Measurements from ENCODE around the gene ARMC8.

ARMC8 gene

DNA sequence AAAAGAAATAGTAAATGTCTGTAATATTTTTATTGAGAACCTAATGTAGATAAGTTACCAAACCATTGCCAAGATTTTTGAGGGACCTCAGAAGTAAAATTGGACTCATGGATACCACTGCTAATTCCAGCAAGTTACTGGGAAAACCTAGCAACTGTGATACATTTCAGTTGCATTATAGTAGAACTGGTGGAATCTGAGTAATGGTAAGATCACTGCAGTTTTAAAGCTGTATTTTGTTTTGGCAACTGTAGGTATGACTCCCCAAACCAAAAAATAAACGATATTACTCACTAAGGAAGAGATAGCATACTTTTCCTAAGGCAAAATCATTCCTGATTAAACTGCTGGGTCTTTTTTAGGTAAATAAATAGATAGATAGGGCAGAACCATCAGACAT lies 54.0 kb downstream of the ARMC8 start:
- no peak overlapping the region for H3K4me3 ChIP-seq (ENCODE audit: low read depth in 1 of 2, low read length in 2 of 2)
- no peak overlapping the region for H3K27ac ChIP-seq (ENCODE audit: low read depth, low read length)
- no peaks in the 10 kb centered on the region for H3K9me3 ChIP-seq (ENCODE audit: control insufficient read depth in 1 of 2, low read length in 2 of 2)
- H3K27me3 ChIP-seq (ENCODE audit: control insufficient read depth in 1 of 2, insufficient read depth in 2 of 2, low read length in 2 of 2), result no peaks in the 10 kb centered on the region
- H3K36me3 ChIP-seq (ENCODE audit: control insufficient read depth in 1 of 2, insufficient read depth in 2 of 2, low read length in 2 of 2), result peaks cover 11 to 59% of the 10 kb centered on the region in 2 donors
- H3K4me1 ChIP-seq (ENCODE audit: control insufficient read depth in 1 of 2, insufficient read depth in 2 of 2, low read length in 2 of 2), result no peaks in the 10 kb centered on the region
- H3K9ac ChIP-seq (ENCODE audit: low read depth in 1 of 2, low read length in 2 of 2), result no peak overlapping the region

DNA sequence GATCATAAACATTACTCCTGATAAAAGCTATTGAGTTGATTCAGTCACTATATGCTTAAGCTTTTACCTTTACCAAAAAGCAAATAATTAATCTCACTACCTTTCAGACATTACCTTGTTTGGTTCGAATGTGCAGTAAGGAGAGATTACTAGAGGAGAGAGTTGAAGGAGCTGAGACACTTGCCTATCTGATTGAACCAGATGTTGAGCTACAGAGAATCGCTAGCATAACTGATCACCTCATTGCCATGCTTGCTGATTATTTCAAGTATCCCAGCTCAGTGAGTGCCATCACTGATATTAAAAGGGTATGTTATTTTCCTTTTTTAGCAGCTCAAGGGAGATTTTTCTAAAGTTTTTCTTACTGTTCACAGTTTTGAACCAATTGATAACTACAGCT lies 54.6 kb downstream of the ARMC8 start:
- Histone ChIP-seq H3K9ac (ENCODE audit: low read depth in 1 of 2, low read length in 2 of 2) (no peak overlapping the region), H3K27me3 (ENCODE audit: control insufficient read depth in 1 of 2, insufficient read depth in 2 of 2, low read length in 2 of 2) (no peaks in the 10 kb centered on the region), H3K36me3 (ENCODE audit: control insufficient read depth in 1 of 2, insufficient read depth in 2 of 2, low read length in 2 of 2) (peaks cover 8 to 56% of the 10 kb centered on the region in 2 donors), H3K4me3 (ENCODE audit: low read depth in 1 of 2, low read length in 2 of 2) (no peak overlapping the region), H3K9me3 (ENCODE audit: control insufficient read depth in 1 of 2, low read length in 2 of 2) (no peaks in the 10 kb centered on the region), H3K27ac (ENCODE audit: low read depth, low read length) (no peak overlapping the region), H3K4me1 (ENCODE audit: control insufficient read depth in 1 of 2, insufficient read depth in 2 of 2, low read length in 2 of 2) (no peaks in the 10 kb centered on the region)

DNA sequence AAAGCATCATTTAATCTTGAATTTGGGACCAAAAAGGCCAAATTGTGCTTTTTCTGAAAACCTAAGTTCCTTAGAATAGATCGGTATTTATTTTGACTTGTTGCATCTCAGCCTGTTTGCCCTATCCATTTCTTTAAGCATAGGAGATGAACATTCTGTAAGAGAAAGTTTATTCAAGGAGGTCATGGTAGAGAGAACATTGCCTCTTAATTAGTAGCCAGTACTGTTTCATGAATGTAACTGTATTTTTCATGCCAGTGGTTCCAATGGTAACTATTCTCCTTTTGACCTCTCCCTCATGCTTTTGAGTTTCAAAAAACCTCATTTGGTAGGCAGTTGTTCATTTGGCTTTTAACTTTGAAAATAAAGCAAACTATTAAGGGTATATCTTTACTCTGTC lies 55.4 kb downstream of the ARMC8 start:
- Histone ChIP-seq H3K27ac (ENCODE audit: low read depth, low read length) (no peak overlapping the region), H3K9ac (ENCODE audit: low read depth in 1 of 2, low read length in 2 of 2) (no peak overlapping the region), H3K4me3 (ENCODE audit: low read depth in 1 of 2, low read length in 2 of 2) (no peak overlapping the region), H3K4me1 (ENCODE audit: control insufficient read depth in 1 of 2, insufficient read depth in 2 of 2, low read length in 2 of 2) (no peaks in the 10 kb centered on the region), H3K27me3 (ENCODE audit: control insufficient read depth in 1 of 2, insufficient read depth in 2 of 2, low read length in 2 of 2) (no peaks in the 10 kb centered on the region), H3K9me3 (ENCODE audit: control insufficient read depth in 1 of 2, low read length in 2 of 2) (no peaks in the 10 kb centered on the region), H3K36me3 (ENCODE audit: control insufficient read depth in 1 of 2, insufficient read depth in 2 of 2, low read length in 2 of 2) (peaks cover 8 to 53% of the 10 kb centered on the region in 2 donors)

DNA sequence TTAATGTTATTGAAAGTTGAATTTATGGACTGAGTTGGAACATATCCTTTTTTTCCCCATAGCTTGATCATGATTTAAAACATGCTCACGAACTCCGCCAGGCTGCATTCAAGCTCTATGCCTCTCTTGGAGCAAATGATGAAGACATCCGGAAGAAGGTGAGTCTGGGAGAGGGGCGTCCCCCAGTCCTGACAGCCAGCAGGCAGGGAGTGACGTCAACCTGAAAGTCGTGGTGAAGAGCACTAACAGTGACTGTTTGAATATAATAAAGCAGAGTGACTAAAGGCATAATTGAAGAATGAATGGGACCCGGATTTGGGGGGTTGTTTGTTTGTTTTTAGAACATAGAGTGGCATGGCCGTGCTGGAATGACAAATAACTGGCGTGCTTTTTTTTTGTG lies 57.9 kb downstream of the ARMC8 start:
- H3K36me3 ChIP-seq (ENCODE audit: control insufficient read depth in 1 of 2, insufficient read depth in 2 of 2, low read length in 2 of 2), result peaks cover 8 to 56% of the 10 kb centered on the region in 2 donors
- H3K9ac ChIP-seq (ENCODE audit: low read depth in 1 of 2, low read length in 2 of 2), result no peak overlapping the region
- no peak overlapping the region for H3K27ac ChIP-seq (ENCODE audit: low read depth, low read length)
- no peaks in the 10 kb centered on the region for H3K27me3 ChIP-seq (ENCODE audit: control insufficient read depth in 1 of 2, insufficient read depth in 2 of 2, low read length in 2 of 2)
- no peak overlapping the region for H3K4me3 ChIP-seq (ENCODE audit: low read depth in 1 of 2, low read length in 2 of 2)
- no peaks in the 10 kb centered on the region for H3K4me1 ChIP-seq (ENCODE audit: control insufficient read depth in 1 of 2, insufficient read depth in 2 of 2, low read length in 2 of 2)
- no peaks in the 10 kb centered on the region for H3K9me3 ChIP-seq (ENCODE audit: control insufficient read depth in 1 of 2, low read length in 2 of 2)

DNA sequence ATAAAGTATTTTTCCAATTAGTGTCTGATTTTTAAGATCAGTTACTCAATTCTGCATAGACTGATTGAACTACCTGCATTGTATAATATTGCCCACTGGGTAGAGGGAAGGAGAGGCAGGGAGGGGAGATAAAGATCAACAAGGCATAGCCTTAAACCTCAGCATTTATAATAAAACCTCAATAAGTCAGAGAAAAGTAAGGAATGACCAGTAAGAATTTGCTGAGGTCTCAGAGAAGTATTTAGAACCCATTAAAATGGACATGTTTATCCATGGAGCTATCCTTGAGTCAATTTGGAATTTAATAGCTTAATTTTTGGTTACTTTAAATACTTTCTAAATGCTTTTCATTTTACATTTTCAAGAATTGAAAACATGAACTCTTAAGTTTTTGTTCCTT lies 62.5 kb downstream of the ARMC8 start:
- Histone ChIP-seq H3K4me3 (ENCODE audit: low read depth in 1 of 2, low read length in 2 of 2) (no peak overlapping the region), H3K27me3 (ENCODE audit: control insufficient read depth in 1 of 2, insufficient read depth in 2 of 2, low read length in 2 of 2) (no peaks in the 10 kb centered on the region), H3K4me1 (ENCODE audit: control insufficient read depth in 1 of 2, insufficient read depth in 2 of 2, low read length in 2 of 2) (no peaks in the 10 kb centered on the region), H3K36me3 (ENCODE audit: control insufficient read depth in 1 of 2, insufficient read depth in 2 of 2, low read length in 2 of 2) (peaks cover 10 to 29% of the 10 kb centered on the region in 2 donors), H3K27ac (ENCODE audit: low read depth, low read length) (no peak overlapping the region), H3K9ac (ENCODE audit: low read depth in 1 of 2, low read length in 2 of 2) (no peak overlapping the region), H3K9me3 (ENCODE audit: control insufficient read depth in 1 of 2, low read length in 2 of 2) (no peaks in the 10 kb centered on the region)

DNA sequence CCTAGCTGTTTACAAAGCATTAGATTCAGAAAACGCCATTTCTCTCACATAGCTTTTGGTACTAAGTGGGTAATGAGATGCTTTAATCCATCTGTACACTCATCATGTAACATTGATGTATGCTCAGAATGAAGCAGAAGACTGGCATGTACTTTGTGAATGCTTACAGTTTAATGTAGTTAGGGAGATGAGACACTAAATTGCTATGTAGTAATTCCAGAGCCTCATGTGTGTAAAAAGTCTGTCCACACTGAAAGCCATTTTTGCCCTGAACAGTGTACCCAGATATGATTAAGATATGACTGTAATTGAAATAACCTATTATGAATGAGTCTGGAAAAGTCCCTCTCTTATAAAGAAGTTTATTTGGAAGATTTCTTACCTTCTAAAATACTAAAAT lies 66.5 kb downstream of the ARMC8 start:
- H3K9me3 ChIP-seq (ENCODE audit: control insufficient read depth in 1 of 2, low read length in 2 of 2), result no peaks in the 10 kb centered on the region

DNA sequence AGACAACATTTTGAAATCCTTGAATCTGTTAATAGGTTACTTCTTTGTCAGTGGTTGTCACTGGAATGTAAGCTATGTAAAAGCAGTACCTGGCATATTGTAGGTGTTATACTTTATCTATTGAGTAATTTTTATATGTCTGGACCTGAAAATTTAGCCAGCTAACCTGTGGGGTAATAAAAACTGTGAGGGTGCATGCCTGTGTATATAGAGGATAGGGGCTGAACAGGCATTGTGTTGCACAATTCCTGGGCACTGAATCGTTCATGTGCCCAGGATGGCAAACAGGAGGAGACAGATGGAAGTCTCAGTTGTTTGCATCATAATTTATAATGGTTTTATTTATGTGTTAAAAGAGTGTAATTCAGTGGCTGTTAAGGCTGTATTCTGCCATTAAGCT lies 67.1 kb downstream of the ARMC8 start:
- Histone ChIP-seq H3K27ac (ENCODE audit: low read depth, low read length) (no peak overlapping the region), H3K9ac (ENCODE audit: low read depth in 1 of 2, low read length in 2 of 2) (no peak overlapping the region), H3K9me3 (ENCODE audit: control insufficient read depth in 1 of 2, low read length in 2 of 2) (no peaks in the 10 kb centered on the region), H3K36me3 (ENCODE audit: control insufficient read depth in 1 of 2, insufficient read depth in 2 of 2, low read length in 2 of 2) (peaks cover 3 to 8% of the 10 kb centered on the region in 2 donors), H3K27me3 (ENCODE audit: control insufficient read depth in 1 of 2, insufficient read depth in 2 of 2, low read length in 2 of 2) (no peaks in the 10 kb centered on the region), H3K4me3 (ENCODE audit: low read depth in 1 of 2, low read length in 2 of 2) (no peak overlapping the region), H3K4me1 (ENCODE audit: control insufficient read depth in 1 of 2, insufficient read depth in 2 of 2, low read length in 2 of 2) (no peaks in the 10 kb centered on the region)

More for the DNA sequence above, 66.5 kb downstream of the ARMC8 start:
- no peak overlapping the region for H3K27ac ChIP-seq (ENCODE audit: low read depth, low read length)
- H3K4me3 ChIP-seq (ENCODE audit: low read depth in 1 of 2, low read length in 2 of 2), result no peak overlapping the region
- no peaks in the 10 kb centered on the region for H3K4me1 ChIP-seq (ENCODE audit: control insufficient read depth in 1 of 2, insufficient read depth in 2 of 2, low read length in 2 of 2)
- peaks cover 3% of the 10 kb centered on the region in 2 donors for H3K36me3 ChIP-seq (ENCODE audit: control insufficient read depth in 1 of 2, insufficient read depth in 2 of 2, low read length in 2 of 2)
- H3K9ac ChIP-seq (ENCODE audit: low read depth in 1 of 2, low read length in 2 of 2), result no peak overlapping the region
- H3K27me3 ChIP-seq (ENCODE audit: control insufficient read depth in 1 of 2, insufficient read depth in 2 of 2, low read length in 2 of 2), result no peaks in the 10 kb centered on the region

DNA sequence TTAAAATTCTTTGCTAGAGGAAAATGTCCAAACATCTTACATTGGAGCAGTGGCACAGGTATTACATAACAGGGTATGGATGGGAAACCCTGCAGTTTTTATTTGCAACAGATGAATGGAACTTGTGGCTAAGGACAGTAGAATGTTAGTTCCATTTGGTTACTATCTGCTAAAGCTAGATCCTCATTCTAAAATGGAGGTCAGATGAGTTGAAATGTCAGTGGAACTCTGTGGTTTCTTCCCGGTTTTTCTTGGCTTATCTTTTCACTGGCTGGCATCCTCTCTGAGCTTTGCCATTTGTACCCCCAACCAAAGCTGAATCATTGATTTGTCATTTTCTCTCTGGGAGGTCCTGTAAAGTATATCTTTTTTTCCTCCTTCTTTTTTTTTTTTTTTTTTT lies 68.9 kb downstream of the ARMC8 start:
- Histone ChIP-seq H3K27me3 (ENCODE audit: control insufficient read depth in 1 of 2, insufficient read depth in 2 of 2, low read length in 2 of 2) (no peaks in the 10 kb centered on the region), H3K9me3 (ENCODE audit: control insufficient read depth in 1 of 2, low read length in 2 of 2) (no peaks in the 10 kb centered on the region), H3K9ac (ENCODE audit: low read depth in 1 of 2, low read length in 2 of 2) (no peak overlapping the region), H3K4me3 (ENCODE audit: low read depth in 1 of 2, low read length in 2 of 2) (no peak overlapping the region), H3K36me3 (ENCODE audit: control insufficient read depth in 1 of 2, insufficient read depth in 2 of 2, low read length in 2 of 2) (peaks cover 3 to 8% of the 10 kb centered on the region in 2 donors), H3K4me1 (ENCODE audit: control insufficient read depth in 1 of 2, insufficient read depth in 2 of 2, low read length in 2 of 2) (no peaks in the 10 kb centered on the region), H3K27ac (ENCODE audit: low read depth, low read length) (no peak overlapping the region)

DNA sequence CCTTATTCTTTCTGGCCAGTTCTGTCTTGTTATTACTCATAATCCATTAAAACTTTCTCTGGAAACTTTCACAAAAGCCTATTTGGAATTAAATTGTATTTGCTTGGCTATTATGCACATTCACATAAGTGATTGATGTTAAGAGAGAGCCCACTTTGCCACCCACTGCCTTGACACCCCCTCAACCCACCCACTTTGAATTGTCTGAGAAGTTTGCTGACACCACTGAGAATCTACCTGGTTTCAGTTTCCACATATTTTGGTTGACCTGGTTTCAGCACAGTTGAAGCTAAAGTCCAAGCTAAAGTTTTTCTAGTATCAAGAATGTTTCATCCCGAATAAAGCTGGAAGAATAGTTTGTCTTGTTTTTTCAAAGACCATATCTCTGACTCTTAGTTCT lies 70.9 kb downstream of the ARMC8 start:
- H3K4me3 ChIP-seq (ENCODE audit: low read depth in 1 of 2, low read length in 2 of 2), result no peak overlapping the region
- H3K27ac ChIP-seq (ENCODE audit: low read depth, low read length), result no peak overlapping the region
- no peaks in the 10 kb centered on the region for H3K27me3 ChIP-seq (ENCODE audit: control insufficient read depth in 1 of 2, insufficient read depth in 2 of 2, low read length in 2 of 2)
- H3K36me3 ChIP-seq (ENCODE audit: control insufficient read depth in 1 of 2, insufficient read depth in 2 of 2, low read length in 2 of 2), result peaks cover 3 to 8% of the 10 kb centered on the region in 2 donors
- no peaks in the 10 kb centered on the region for H3K4me1 ChIP-seq (ENCODE audit: control insufficient read depth in 1 of 2, insufficient read depth in 2 of 2, low read length in 2 of 2)
- no peaks in the 10 kb centered on the region for H3K9me3 ChIP-seq (ENCODE audit: control insufficient read depth in 1 of 2, low read length in 2 of 2)
- no peak overlapping the region for H3K9ac ChIP-seq (ENCODE audit: low read depth in 1 of 2, low read length in 2 of 2)

DNA sequence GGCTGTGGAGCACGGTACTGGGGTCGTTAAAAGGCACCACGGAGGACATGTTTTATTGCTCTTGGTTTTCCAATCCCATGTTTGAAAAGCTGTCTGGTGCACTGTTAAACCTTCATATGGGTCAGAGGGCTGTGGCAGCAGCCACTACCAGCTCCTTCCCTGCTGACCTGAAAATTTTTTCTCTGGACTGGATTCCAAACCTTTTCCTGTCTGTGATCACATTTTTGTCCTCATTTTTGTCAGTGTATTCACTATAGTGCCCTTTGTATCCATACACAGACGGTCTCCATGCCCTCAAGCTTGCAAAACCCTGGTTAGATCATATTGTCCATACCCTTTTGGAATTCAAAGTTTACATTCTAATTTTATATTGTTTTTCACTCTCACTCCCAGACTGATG lies 72.0 kb downstream of the ARMC8 start:
- H3K27ac ChIP-seq (ENCODE audit: low read depth, low read length), result no peak overlapping the region
- H3K4me3 ChIP-seq (ENCODE audit: low read depth in 1 of 2, low read length in 2 of 2), result no peak overlapping the region

DNA sequence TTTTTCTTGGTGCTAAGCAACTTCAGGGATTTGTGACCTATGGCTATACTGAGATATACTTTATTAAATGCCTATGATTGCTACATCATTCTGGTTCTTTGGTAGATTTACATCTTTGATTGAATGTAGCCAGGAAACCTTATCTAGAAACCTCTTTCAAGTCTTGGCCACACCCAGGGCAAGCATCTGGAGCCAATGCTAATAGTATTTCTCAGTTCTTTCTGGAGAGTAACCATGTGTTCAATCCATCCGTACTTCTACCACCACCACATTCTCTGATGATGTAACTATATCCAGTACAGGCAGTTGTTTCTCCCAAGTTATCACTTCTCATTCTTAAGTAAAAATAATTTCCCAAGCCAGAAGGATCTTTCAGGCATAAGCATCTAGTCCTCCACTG lies 73.5 kb downstream of the ARMC8 start:
- Histone ChIP-seq H3K27ac (ENCODE audit: low read depth, low read length) (no peak overlapping the region), H3K4me1 (ENCODE audit: control insufficient read depth in 1 of 2, insufficient read depth in 2 of 2, low read length in 2 of 2) (no peaks in the 10 kb centered on the region), H3K27me3 (ENCODE audit: control insufficient read depth in 1 of 2, insufficient read depth in 2 of 2, low read length in 2 of 2) (no peaks in the 10 kb centered on the region), H3K9ac (ENCODE audit: low read depth in 1 of 2, low read length in 2 of 2) (no peak overlapping the region), H3K36me3 (ENCODE audit: control insufficient read depth in 1 of 2, insufficient read depth in 2 of 2, low read length in 2 of 2) (peaks cover 3 to 24% of the 10 kb centered on the region in 2 donors), H3K4me3 (ENCODE audit: low read depth in 1 of 2, low read length in 2 of 2) (no peak overlapping the region), H3K9me3 (ENCODE audit: control insufficient read depth in 1 of 2, low read length in 2 of 2) (no peaks in the 10 kb centered on the region)

More for the DNA sequence above, 72.0 kb downstream of the ARMC8 start:
- Histone ChIP-seq H3K27me3 (ENCODE audit: control insufficient read depth in 1 of 2, insufficient read depth in 2 of 2, low read length in 2 of 2) (no peaks in the 10 kb centered on the region), H3K9ac (ENCODE audit: low read depth in 1 of 2, low read length in 2 of 2) (no peak overlapping the region), H3K4me1 (ENCODE audit: control insufficient read depth in 1 of 2, insufficient read depth in 2 of 2, low read length in 2 of 2) (no peaks in the 10 kb centered on the region), H3K36me3 (ENCODE audit: control insufficient read depth in 1 of 2, insufficient read depth in 2 of 2, low read length in 2 of 2) (peaks cover 0 to 16% of the 10 kb centered on the region in 2 donors), H3K9me3 (ENCODE audit: control insufficient read depth in 1 of 2, low read length in 2 of 2) (no peaks in the 10 kb centered on the region)
